HFF-Myc (cell line): Measurements from ENCODE around the gene BMPR1B.

ENCODE experiments used
- DNase-seq: peaks from one replicate; pipeline ENCODE4 v3.0.0-alpha.2; 2011; ENCODE audit warnings: low read depth; ENCODE audit errors: extremely low read depth
- H3K4me3 ChIP-seq: replicated peaks from 2 replicates; pipeline ENCODE4 v1.5.1; 2011; ENCODE audit warnings: low read depth, mild to moderate bottlenecking, control low read depth, low read length
- CTCF ChIP-seq: IDR thresholded peaks from 2 replicates; pipeline ENCODE4 v1.5.1; 2012; ENCODE audit warnings: mild to moderate bottlenecking, low read depth, low read length, control low read depth; ENCODE audit errors: missing control alignments

BMPR1B gene

GRCh38 chr4:94954251-94954650 is 196.5 kb downstream of the BMPR1B start:
- no peak overlapping the region for H3K4me3 ChIP-seq
- DNase-seq, result no peak
- TF ChIP-seq CTCF, result no peak

- H3K4me3 ChIP-seq, result no peak overlapping the region
- no peak for TF ChIP-seq CTCF
- no peak for DNase-seq
Measured at GRCh38 chr4:94957030-94957429, 199.3 kb downstream of the BMPR1B start.

- no peak overlapping the region for H3K4me3 ChIP-seq
- no peak for DNase-seq
- no peak for TF ChIP-seq CTCF
Measured at GRCh38 chr4:94959307-94959706, 201.6 kb downstream of the BMPR1B start.

GRCh38 chr4:94960708-94961107 is 203.0 kb downstream of the BMPR1B start:
- no peak for DNase-seq
- TF ChIP-seq CTCF, result no peak
- H3K4me3 ChIP-seq, result no peak overlapping the region

GRCh38 chr4:94961420-94961819 is 203.7 kb downstream of the BMPR1B start:
- no peak for TF ChIP-seq CTCF
- no peak for DNase-seq
- no peak overlapping the region for H3K4me3 ChIP-seq

- TF ChIP-seq CTCF, result no peak
- no peak for DNase-seq
- H3K4me3 ChIP-seq, result no peak overlapping the region
Measured at GRCh38 chr4:94962484-94962883, 204.7 kb downstream of the BMPR1B start.

GRCh38 chr4:94965852-94966251 is 208.1 kb downstream of the BMPR1B start:
- no peak for TF ChIP-seq CTCF
- DNase-seq, result no peak
- no peak overlapping the region for H3K4me3 ChIP-seq
